Thyroid gland (tissue), 4 donors: Measurements from ENCODE around the gene SLX4.

Source experiments
- CTCF ChIP-seq, 6 experiments: fragments of 200-600 bp in 3 of 6; fragments of 450-650 bp in 3 of 6; sonication (generic) in 3 of 6; IDR thresholded peaks; one replicate each; pipeline ENCODE4 v1.5.1; 2016 to 2019; ENCODE audit warnings: antibody characterized with exemption in 6 of 6, mild to moderate bottlenecking in 2 of 6, inconsistent platforms in 1 of 6, moderate library complexity in 1 of 6
- POLR2A ChIP-seq, 2 donors: fragments of 450-650 bp; IDR thresholded peaks; one replicate each; pipeline ENCODE4 v1.6.1; 2017; ENCODE audit warnings: antibody characterized with exemption in 2 of 2, mild to moderate bottlenecking in 2 of 2, moderate library complexity in 1 of 2

GRCh38 chr16:3536271-3536731 lies 75.1 kb downstream of the SLX4 start:
- TF ChIP-seq CTCF (IDR thresholded peaks at IDR 0.05) (no peak), POLR2A (IDR thresholded peaks at IDR 0.05) (no peak)
